Trophoblast cell (in vitro differentiated cells and primary cell): ENCODE results near the gene CYTH1.

Source experiments
- DNase-seq, 2 donors: peaks; one replicate each; pipeline ENCODE4 v3.0.0-alpha.2; 2016
- H2AFZ ChIP-seq: 2 replicates; pipeline ENCODE4 v1.6.1; 2013; ENCODE audit warnings: low read length, moderate library complexity, mild to moderate bottlenecking; ENCODE audit not compliant: insufficient read depth, poor library complexity
- H2AK5ac ChIP-seq: 2 replicates; pipeline ENCODE4 v1.6.1; 2013; ENCODE audit warnings: mild to moderate bottlenecking, low read length
- H2BK120ac ChIP-seq: 2 replicates; pipeline ENCODE4 v1.6.1; 2013; ENCODE audit warnings: low read length, mild to moderate bottlenecking, moderate library complexity; ENCODE audit not compliant: insufficient read depth, poor library complexity
- H2BK12ac ChIP-seq: 2 replicates; pipeline ENCODE4 v1.6.1; 2013; ENCODE audit warnings: mild to moderate bottlenecking, low read length, moderate library complexity
- H2BK5ac ChIP-seq: 2 replicates; pipeline ENCODE4 v1.6.1; 2013; ENCODE audit warnings: low read length, low read depth, moderate library complexity, mild to moderate bottlenecking; ENCODE audit not compliant: poor library complexity
- H3K14ac ChIP-seq: 2 replicates; pipeline ENCODE4 v1.6.1; 2013; ENCODE audit warnings: mild to moderate bottlenecking, low read length
- H3K18ac ChIP-seq: 2 replicates; pipeline ENCODE4 v1.6.1; 2013; ENCODE audit warnings: mild to moderate bottlenecking, low read length
- H3K23ac ChIP-seq: 2 replicates; pipeline ENCODE4 v1.6.1; 2013; ENCODE audit warnings: low read length
- H3K27ac ChIP-seq: 2 replicates; pipeline ENCODE4 v1.5.1; 2013; ENCODE audit warnings: low read depth, mild to moderate bottlenecking, inconsistent platforms, low read length, moderate library complexity
- H3K27me3 ChIP-seq: 2 replicates; pipeline ENCODE4 v1.6.1; 2013; ENCODE audit warnings: inconsistent platforms, mild to moderate bottlenecking, low read length, moderate library complexity; ENCODE audit not compliant: insufficient read depth
- H3K36me3 ChIP-seq, 2 experiments: 1 replicate in 1 of 2; 2 replicates in 1 of 2; pipeline ENCODE4 v1.6.1; 2013; ENCODE audit warnings: low read length in 2 of 2, mild to moderate bottlenecking in 2 of 2, moderate library complexity in 1 of 2; ENCODE audit not compliant: insufficient read depth in 2 of 2, control insufficient read depth in 1 of 2
- H3K4ac ChIP-seq: 2 replicates; pipeline ENCODE4 v1.6.1; 2013; ENCODE audit warnings: low read depth, mild to moderate bottlenecking, low read length, moderate library complexity
- H3K4me1 ChIP-seq, 2 experiments: 1 replicate in 1 of 2; 2 replicates in 1 of 2; pipeline ENCODE4 v1.6.1; 2013; ENCODE audit warnings: low read length in 2 of 2, mild to moderate bottlenecking in 2 of 2, moderate library complexity in 1 of 2; ENCODE audit not compliant: insufficient read depth in 2 of 2, control insufficient read depth in 1 of 2
- H3K4me2 ChIP-seq: 2 replicates; pipeline ENCODE4 v1.6.1; 2013; ENCODE audit warnings: inconsistent platforms, mild to moderate bottlenecking, low read length, moderate library complexity
- H3K4me3 ChIP-seq: 2 replicates; pipeline ENCODE4 v1.5.1; 2013; ENCODE audit warnings: mild to moderate bottlenecking, low read depth, low read length, inconsistent platforms
- H3K79me1 ChIP-seq: one replicate; pipeline ENCODE4 v1.6.1; 2013; ENCODE audit warnings: low read length
- H3K79me2 ChIP-seq: 2 replicates; pipeline ENCODE4 v1.6.1; 2013; ENCODE audit warnings: low read length, mild to moderate bottlenecking; ENCODE audit not compliant: control insufficient read depth, insufficient read depth, poor library complexity
- H3K9ac ChIP-seq: 2 replicates; pipeline ENCODE4 v1.6.1; 2013; ENCODE audit warnings: mild to moderate bottlenecking, low read length
- H3K9me3 ChIP-seq: 2 replicates; pipeline ENCODE4 v1.6.1; 2013; ENCODE audit warnings: low read depth, mild to moderate bottlenecking, control low read depth, inconsistent platforms, low read length; ENCODE audit not compliant: insufficient read depth
- H4K12ac ChIP-seq: 2 replicates; pipeline ENCODE4 v1.6.1; 2013; ENCODE audit warnings: low read depth, mild to moderate bottlenecking, low read length, moderate library complexity
- H4K8ac ChIP-seq: 2 replicates; pipeline ENCODE4 v1.6.1; 2013; ENCODE audit warnings: low read depth, mild to moderate bottlenecking, low read length, moderate library complexity
- H4K91ac ChIP-seq: one replicate; pipeline ENCODE4 v1.6.1; 2013; ENCODE audit warnings: low read depth, mild to moderate bottlenecking, low read length, moderate library complexity
- WGBS: extraction: QIAGEN DNeasy Blood & Tissue Kit; methylation state at CpG from one replicate; pipeline ENCODE4 v1.1.7; 2013; ENCODE audit warnings: missing lambda C conversion rate; ENCODE audit not compliant: insufficient read length, insufficient coverage; ENCODE audit errors: extremely low coverage; 5-methylcytosine and 5-hydroxymethylcytosine counted together

The CYTH1 gene

DNA sequence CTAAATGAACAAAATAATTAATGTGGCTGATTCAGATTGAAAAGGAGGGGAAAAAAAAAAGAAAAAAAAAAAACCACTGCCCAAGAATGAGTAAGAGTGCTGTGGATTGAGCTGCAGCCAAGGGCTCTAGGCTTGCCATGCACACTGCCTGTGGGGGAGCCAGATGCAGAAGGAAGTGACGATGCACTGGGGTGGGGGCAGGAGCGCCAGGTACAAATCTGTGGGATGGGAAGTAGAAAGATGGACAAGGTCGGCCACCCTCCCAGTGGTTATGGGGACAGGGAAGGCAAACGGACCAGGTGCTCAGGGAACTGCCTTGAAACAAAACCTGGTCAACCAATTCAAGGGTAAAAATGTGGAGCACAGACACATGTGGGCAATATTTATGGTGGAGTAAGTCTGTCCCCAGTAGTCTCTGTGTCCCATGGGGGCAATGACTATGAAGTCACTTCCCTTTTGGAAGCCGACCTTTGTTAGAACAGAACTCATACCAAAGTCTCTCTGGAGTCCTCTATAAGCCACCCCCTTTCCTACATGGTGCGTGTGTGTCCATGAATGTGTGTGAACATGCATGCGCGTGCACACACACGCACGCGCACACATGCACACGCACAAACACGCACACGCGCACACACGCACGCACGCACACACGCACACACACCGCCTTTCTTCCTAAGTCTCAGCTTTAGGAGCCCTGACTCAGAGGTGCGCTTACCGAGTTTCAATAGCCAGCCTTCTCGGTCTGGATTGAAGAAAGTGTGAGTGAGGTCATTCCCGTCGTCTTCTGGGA is 84.3 kb downstream of the CYTH1 start:
- H4K8ac ChIP-seq, result no peak overlapping the region
- H3K9ac ChIP-seq, result no peak overlapping the region
- peaks cover 17 to 23% of the 10 kb centered on the region in 2 experiments for H3K36me3 ChIP-seq
- no peak overlapping the region for H3K4me3 ChIP-seq
- H3K23ac ChIP-seq, result no peak overlapping the region
- no peaks in the 10 kb centered on the region for H3K79me2 ChIP-seq
- no peak overlapping the region for H4K91ac ChIP-seq
- H2BK120ac ChIP-seq, result no peak overlapping the region
- no peaks in the 10 kb centered on the region for H3K27me3 ChIP-seq
- no peak overlapping the region for H3K4ac ChIP-seq
- H3K4me2 ChIP-seq, result no peak overlapping the region
- no peak for DNase-seq
- no peak overlapping the region for H3K18ac ChIP-seq
- no peak overlapping the region for H2BK5ac ChIP-seq
- no peak overlapping the region for H2AFZ ChIP-seq
- H3K27ac ChIP-seq, result no peak overlapping the region
- H3K4me1 ChIP-seq, result no peaks in the 10 kb centered on the region
- H3K79me1 ChIP-seq, result no peaks in the 10 kb centered on the region
- no peak overlapping the region for H2AK5ac ChIP-seq
- no peak overlapping the region for H3K14ac ChIP-seq
- H3K9me3 ChIP-seq, result no peaks in the 10 kb centered on the region
- no peak overlapping the region for H4K12ac ChIP-seq
- WGBS, result no CpG with 5 or more reads among the region's 25 CpGs
- no peak overlapping the region for H2BK12ac ChIP-seq

DNA sequence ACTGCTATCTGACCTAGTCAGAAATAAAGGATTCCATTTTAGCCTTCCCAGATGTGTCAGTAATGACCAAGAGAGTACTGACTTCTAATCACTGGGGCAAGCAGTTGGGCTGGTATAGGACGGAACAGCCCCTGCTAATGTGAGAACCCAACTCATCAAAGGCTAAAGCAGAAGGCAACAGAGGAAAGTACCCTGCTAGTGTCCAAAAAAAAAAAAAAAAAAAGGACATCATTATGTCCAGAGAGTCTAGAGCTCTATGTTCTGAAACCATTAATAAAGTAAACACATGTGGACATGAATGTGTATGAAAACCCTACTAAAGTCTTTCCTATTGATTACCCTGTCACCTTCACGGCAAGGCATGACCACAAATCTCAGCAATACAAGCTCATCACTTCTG is 85.0 kb downstream of the CYTH1 start:
- Histone ChIP-seq H3K36me3 (peaks cover 17 to 29% of the 10 kb centered on the region in 2 experiments), H3K14ac (no peak overlapping the region), H2BK12ac (no peak overlapping the region), H3K4me3 (no peak overlapping the region), H2BK120ac (no peak overlapping the region), H3K4me1 (no peaks in the 10 kb centered on the region), H3K18ac (no peak overlapping the region), H2AFZ (no peak overlapping the region), H3K79me1 (no peaks in the 10 kb centered on the region), H4K8ac (no peak overlapping the region), H3K9ac (no peak overlapping the region), H3K4me2 (no peak overlapping the region), H2AK5ac (no peak overlapping the region), H2BK5ac (no peak overlapping the region), H3K27me3 (no peaks in the 10 kb centered on the region), H3K27ac (no peak overlapping the region), H3K23ac (no peak overlapping the region), H3K9me3 (no peaks in the 10 kb centered on the region), H3K79me2 (no peaks in the 10 kb centered on the region), H4K91ac (no peak overlapping the region), H4K12ac (no peak overlapping the region), H3K4ac (no peak overlapping the region)
- DNase-seq, result no peak
- WGBS, result no CpG with 5 or more reads among the region's 2 CpGs

DNA sequence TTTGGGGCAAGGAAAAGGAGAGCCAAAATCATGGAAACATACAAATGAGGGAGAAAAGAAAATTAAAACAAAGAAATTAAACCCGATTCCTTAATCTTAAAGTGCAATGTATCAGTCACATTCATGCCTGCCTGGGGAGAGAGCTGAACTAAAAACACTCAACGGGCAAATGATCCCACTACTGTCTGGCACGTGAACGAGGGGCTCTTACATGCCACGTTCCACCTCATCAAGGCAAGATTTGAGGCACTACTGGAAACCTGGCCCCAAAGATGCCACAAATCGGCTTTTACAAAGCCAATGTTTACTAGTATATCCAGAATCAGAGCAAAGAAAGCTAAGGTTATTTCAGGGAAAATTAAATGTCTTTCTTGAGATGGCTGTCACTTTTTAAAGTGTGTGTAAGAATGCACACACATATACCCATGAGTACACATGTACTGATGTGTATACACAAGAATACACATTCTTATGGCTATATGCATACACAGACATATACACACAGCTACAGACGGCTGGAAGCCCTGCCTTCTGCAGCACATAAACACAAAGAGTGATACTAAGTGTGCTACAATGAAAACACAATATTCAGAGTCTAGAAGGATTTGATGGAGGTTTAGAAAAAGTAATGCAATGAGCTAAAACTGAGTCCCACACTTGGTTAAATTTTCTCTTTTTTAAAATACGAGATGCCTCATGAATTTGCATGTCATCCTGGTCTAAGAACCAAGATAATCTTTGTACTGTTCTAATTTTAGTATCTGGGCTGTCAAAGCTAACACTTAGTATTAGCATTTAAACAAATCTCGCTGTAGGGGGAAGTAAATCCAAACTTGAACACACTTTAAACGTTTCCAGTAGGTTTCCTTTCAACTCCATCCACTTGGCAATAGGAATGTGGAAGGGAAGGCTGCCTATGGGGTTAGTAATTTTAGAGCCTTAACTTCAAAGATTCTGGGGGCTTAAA is 85.8 kb downstream of the CYTH1 start:
- H3K79me1 ChIP-seq, result no peaks in the 10 kb centered on the region
- no peak overlapping the region for H4K12ac ChIP-seq
- H3K27ac ChIP-seq, result no peak overlapping the region
- H2BK12ac ChIP-seq, result no peak overlapping the region
- no peaks in the 10 kb centered on the region for H3K27me3 ChIP-seq
- H4K91ac ChIP-seq, result no peak overlapping the region
- H3K4me2 ChIP-seq, result no peak overlapping the region
- H3K18ac ChIP-seq, result no peak overlapping the region
- H3K9ac ChIP-seq, result no peak overlapping the region
- H3K4ac ChIP-seq, result no peak overlapping the region
- peaks cover 12 to 25% of the 10 kb centered on the region in 2 experiments for H3K36me3 ChIP-seq
- H3K14ac ChIP-seq, result no peak overlapping the region
- no peak overlapping the region for H2AFZ ChIP-seq
- no peak overlapping the region for H2AK5ac ChIP-seq
- no peaks in the 10 kb centered on the region for H3K9me3 ChIP-seq
- H3K4me1 ChIP-seq, result no peaks in the 10 kb centered on the region
- no peak overlapping the region for H3K23ac ChIP-seq
- no peaks in the 10 kb centered on the region for H3K79me2 ChIP-seq
- no CpG with 5 or more reads among the region's 10 CpGs for WGBS
- no peak overlapping the region for H4K8ac ChIP-seq
- no peak overlapping the region for H2BK5ac ChIP-seq
- no peak for DNase-seq
- no peak overlapping the region for H3K4me3 ChIP-seq
- H2BK120ac ChIP-seq, result no peak overlapping the region

DNA sequence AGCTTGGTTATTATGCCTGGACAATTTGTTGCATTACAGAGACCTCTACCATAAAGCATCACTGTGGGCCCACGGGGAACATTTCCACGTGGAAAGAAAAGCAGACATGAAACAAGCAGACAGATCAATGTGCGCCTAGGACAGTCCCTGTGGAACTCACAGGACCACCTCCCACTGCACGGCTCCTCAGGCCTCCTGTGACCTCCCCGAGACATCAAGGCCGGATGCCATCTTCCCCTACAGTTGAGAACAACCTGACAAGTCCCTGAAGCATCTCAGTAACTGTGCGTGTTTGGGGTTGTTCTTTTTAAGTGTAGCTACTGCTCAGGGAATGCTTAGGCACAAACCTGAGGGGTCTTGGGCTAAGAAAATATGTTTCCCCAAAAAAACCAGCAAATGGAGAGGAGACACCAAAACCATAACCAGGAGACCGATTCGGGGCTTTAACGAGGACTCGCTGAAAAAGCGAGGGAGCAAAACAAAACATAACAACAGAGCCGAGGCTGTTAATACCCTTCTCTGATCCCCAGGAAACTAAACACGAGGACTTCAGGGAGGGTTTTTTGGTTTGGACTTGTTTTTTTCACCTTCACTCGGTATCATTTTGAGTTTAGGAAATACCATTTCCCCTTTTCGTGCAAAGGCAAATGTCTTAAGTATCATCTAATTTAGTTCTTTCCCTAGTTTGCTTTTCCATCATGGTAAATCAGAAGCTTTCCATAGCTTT is 87.1 kb downstream of the CYTH1 start:
- H3K14ac ChIP-seq, result no peak overlapping the region
- no peak overlapping the region for H3K4me2 ChIP-seq
- no peak overlapping the region for H3K23ac ChIP-seq
- no peak overlapping the region for H3K9ac ChIP-seq
- no peak overlapping the region for H2BK12ac ChIP-seq
- H3K9me3 ChIP-seq, result no peaks in the 10 kb centered on the region
- no peaks in the 10 kb centered on the region for H3K79me2 ChIP-seq
- H3K4ac ChIP-seq, result no peak overlapping the region
- no peaks in the 10 kb centered on the region for H3K27me3 ChIP-seq
- no peak overlapping the region for H4K8ac ChIP-seq
- no peaks in the 10 kb centered on the region for H3K4me1 ChIP-seq
- H3K18ac ChIP-seq, result no peak overlapping the region
- H4K12ac ChIP-seq, result no peak overlapping the region
- H2AK5ac ChIP-seq, result no peak overlapping the region
- H2BK120ac ChIP-seq, result no peak overlapping the region
- no peak overlapping the region for H2BK5ac ChIP-seq
- H4K91ac ChIP-seq, result no peak overlapping the region
- peaks cover 10 to 26% of the 10 kb centered on the region in 2 experiments for H3K36me3 ChIP-seq
- no peak overlapping the region for H3K27ac ChIP-seq
- DNase-seq, result no peak
- no peak overlapping the region for H2AFZ ChIP-seq
- H3K4me3 ChIP-seq, result no peak overlapping the region
- WGBS, result no CpG with 5 or more reads among the region's 16 CpGs
- H3K79me1 ChIP-seq, result no peaks in the 10 kb centered on the region
